PFSK-1 (cell line): ENCODE measurements around the gene NES.

Experiments
- FOXP2 ChIP-seq: optimal IDR thresholded peaks from 2 replicates; pipeline ENCODE3; 2011; ENCODE audit warnings: borderline replicate concordance, control low read depth, inconsistent platforms; ENCODE audit not compliant: insufficient read depth; ENCODE audit errors: extremely low read length, extremely low read depth
- POLR2AphosphoS5 ChIP-seq: IDR thresholded peaks from 2 replicates; pipeline ENCODE4 v1.6.1; 2012; ENCODE audit warnings: low read depth, mild to moderate bottlenecking, control low read depth, low read length, moderate library complexity
- SIN3A ChIP-seq: IDR thresholded peaks from 2 replicates; pipeline ENCODE4 v1.6.1; 2012; ENCODE audit warnings: mild to moderate bottlenecking, low read length, moderate library complexity, borderline replicate concordance; ENCODE audit not compliant: insufficient read depth
- TAF1 ChIP-seq: IDR thresholded peaks from 2 replicates; pipeline ENCODE4 v1.6.1; 2012; ENCODE audit warnings: low read length, control low read depth, borderline replicate concordance; ENCODE audit not compliant: insufficient read depth
- TF ChIP-seq, protein P1 (sequence below), 2 experiments: IDR thresholded peaks; 2 replicates each; pipeline versions ENCODE4 v1.6.1 to v1.8.0; 2011 to 2012; ENCODE audit warnings: low read depth in 2 of 2, low read length in 2 of 2, control low read depth in 1 of 2, inconsistent platforms in 1 of 2, mild to moderate bottlenecking in 1 of 2, moderate library complexity in 1 of 2; ENCODE audit not compliant: insufficient read depth in 1 of 2

The NES gene

DNA sequence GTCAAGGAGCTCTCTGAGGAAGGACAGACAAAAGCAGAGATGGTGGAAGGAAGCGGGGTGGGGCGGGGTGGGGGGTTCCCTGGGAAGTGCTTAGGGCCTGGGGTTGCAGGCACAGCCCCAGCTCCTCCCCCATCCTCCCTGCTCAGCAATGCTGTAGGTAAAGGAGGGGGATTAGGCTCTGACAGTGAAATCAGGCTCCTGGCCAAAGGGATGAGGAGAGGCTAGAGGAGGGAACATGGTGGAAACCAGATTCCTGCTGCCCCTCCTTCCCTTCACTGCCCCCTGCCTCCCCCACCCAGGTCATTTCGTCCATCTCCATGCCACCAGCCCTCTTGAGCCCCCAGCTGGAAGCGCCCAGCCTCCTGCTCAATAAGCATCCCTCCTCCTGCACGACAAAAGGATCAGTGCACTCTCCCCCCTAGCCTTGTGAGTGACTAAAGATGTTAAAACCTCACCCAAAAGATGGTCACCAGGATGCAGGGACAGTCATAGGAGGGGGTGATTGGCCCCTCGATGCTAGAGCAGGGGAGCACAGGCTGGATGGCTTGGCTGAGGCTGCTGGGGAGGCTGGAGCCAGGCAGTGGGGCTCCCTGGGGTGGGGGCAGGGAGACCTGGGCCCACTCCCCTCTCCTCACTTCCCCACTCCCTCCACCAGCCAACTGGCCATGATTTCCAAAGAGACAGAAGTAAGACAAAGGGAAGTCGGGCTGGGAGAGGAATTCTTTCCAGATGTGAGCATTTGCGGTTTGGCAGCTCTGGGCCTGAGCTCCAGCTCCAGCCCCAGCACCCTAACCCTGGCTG lies 30.4 kb upstream of the NES start:
- TF ChIP-seq TAF1 (no peak), POLR2AphosphoS5 (no peak), SIN3A (no peak), FOXP2 (no peak)
- TF ChIP-seq, protein P1, sequence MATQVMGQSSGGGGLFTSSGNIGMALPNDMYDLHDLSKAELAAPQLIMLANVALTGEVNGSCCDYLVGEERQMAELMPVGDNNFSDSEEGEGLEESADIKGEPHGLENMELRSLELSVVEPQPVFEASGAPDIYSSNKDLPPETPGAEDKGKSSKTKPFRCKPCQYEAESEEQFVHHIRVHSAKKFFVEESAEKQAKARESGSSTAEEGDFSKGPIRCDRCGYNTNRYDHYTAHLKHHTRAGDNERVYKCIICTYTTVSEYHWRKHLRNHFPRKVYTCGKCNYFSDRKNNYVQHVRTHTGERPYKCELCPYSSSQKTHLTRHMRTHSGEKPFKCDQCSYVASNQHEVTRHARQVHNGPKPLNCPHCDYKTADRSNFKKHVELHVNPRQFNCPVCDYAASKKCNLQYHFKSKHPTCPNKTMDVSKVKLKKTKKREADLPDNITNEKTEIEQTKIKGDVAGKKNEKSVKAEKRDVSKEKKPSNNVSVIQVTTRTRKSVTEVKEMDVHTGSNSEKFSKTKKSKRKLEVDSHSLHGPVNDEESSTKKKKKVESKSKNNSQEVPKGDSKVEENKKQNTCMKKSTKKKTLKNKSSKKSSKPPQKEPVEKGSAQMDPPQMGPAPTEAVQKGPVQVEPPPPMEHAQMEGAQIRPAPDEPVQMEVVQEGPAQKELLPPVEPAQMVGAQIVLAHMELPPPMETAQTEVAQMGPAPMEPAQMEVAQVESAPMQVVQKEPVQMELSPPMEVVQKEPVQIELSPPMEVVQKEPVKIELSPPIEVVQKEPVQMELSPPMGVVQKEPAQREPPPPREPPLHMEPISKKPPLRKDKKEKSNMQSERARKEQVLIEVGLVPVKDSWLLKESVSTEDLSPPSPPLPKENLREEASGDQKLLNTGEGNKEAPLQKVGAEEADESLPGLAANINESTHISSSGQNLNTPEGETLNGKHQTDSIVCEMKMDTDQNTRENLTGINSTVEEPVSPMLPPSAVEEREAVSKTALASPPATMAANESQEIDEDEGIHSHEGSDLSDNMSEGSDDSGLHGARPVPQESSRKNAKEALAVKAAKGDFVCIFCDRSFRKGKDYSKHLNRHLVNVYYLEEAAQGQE (IDR thresholded peaks at IDR 0.05; ENCODE audit: insufficient read depth in 1 of 2, low read depth in 2 of 2, low read length in 2 of 2): no peak

DNA sequence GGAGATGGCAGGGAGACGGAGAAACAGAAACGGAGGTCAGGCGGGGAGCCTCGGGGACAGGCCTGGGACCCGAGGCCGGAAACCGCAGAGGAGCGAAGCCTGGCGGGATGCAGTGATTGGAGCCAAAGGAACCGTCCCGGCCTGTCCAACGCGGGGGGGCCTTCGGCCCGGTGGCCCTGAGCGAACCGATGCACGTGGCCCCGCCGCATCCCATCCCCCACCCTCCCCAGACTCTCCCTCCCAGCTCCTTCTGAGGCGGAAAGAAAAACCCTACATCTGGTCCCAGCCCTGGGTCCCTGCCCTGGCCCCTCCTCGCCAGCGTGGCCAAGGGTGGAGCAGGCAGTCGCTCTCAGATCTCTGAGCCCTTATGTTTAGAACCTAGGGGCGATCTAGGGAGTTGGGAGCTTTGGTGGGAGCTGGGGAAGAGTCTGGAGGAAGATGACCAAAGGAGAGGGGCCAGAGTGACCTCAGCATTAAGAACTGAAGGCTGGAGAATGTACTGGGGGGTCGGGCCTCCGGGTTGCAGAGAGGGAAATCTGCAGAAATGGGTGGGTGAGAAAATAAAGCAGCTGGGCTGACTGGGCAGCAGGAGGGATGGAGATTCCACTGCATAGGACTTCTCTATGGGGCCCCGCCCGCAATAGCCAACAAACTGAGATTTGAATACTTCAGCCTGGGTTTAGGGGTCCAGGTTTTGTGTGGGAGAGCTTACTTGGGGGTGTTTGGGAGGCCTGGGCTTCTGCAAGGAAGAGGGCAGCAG lies 29.6 kb upstream of the NES start:
- TF ChIP-seq, protein P1 (IDR thresholded peaks at IDR 0.05; ENCODE audit: insufficient read depth in 1 of 2, low read depth in 2 of 2, low read length in 2 of 2): no peak
- TF ChIP-seq SIN3A: no peak
- TF ChIP-seq TAF1: no peak
- no peak for TF ChIP-seq POLR2AphosphoS5
- TF ChIP-seq FOXP2: no peak

GRCh38 chr1:156705918-156706656 lies 28.9 kb upstream of the NES start:
- TF ChIP-seq POLR2AphosphoS5 (no peak), TAF1 (no peak), FOXP2 (no peak), SIN3A (no peak)
- TF ChIP-seq, protein P1 (IDR thresholded peaks at IDR 0.05; ENCODE audit: insufficient read depth in 1 of 2, low read depth in 2 of 2, low read length in 2 of 2): no peak

DNA sequence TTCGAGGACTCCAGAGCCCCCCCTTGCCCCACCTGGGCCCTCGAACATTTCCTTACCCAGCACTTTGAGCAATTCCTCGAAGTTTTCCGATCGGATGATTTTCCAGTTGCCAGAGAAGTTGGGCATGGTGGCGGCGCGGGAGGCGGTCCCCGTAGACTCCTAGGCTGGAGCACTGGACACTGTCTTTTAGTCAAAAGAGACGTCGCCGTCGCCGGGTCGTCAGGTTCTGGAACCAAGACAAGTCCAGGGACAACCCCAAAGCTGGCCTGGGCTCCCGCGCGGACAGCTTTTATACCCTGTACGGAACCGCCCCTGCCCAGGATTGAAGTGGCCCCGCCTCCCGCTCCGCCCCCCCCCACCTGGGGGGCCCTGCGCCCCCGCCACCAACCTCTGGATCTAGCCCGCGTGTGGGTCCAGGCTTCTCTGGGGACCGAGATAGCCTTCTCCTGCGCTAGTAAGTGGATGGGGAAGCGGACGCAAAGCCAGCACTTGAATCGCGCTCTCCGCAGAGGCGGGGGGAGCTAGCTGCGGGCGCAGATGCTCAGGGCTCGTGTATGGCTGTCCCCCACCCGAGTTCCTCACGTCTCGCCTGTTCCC lies 28.2 kb upstream of the NES start, which contains the start of gene CRABP2:
Gene CRABP2, minus strand, starts transcription at position 263 of the 597 bp plus-strand sequence. Its CDS starts 137 bp downstream, at position 126.
- TF ChIP-seq POLR2AphosphoS5 (no peak), SIN3A (no peak), TAF1 (no peak), FOXP2 (no peak)
- TF ChIP-seq, protein P1 (IDR thresholded peaks at IDR 0.05; ENCODE audit: insufficient read depth in 1 of 2, low read depth in 2 of 2, low read length in 2 of 2): no peak
